NCI-H748 (cell line): ENCODE measurements around the gene ABCD3.
A peak's percentile ranks its signal among the peaks of the same experiment; 100 is the strongest.
"Not testable (repeated sequence)": the region's sequence is repeated elsewhere in the genome, so short reads cannot be mapped to it uniquely, and the experiment has no call there.

Experiments
- DNase-seq: peaks from one replicate; lab custom pipeline; 2025; ENCODE audit not compliant: unreplicated experiment; lab: John Stamatoyannopoulos, UW

Gene ABCD3

GRCh38 chr1:94413311-94413710, 4.9 kb upstream of the ABCD3 start:
- no peak for DNase-seq

GRCh38 chr1:94416901-94417727, 1.1 kb upstream of the ABCD3 start:
- peak; percentile 18 for DNase-seq

GRCh38 chr1:94417728-94417977, 536 bp upstream of the ABCD3 start:
- no peak for DNase-seq

GRCh38 chr1:94418664-94419655, 771 bp downstream of the ABCD3 start:
- DNase-seq = peak; percentile 45

GRCh38 chr1:94422115-94422820, 4.1 kb downstream of the ABCD3 start:
- DNase-seq = no peak

- DNase-seq = peak; percentile 54
These were observed 7.8 kb downstream of the ABCD3 start for GRCh38 chr1:94425821-94426484.

GRCh38 chr1:94426485-94426870, 8.3 kb downstream of the ABCD3 start:
- not testable (repeated sequence) for DNase-seq

- DNase-seq = no peak
These were observed 10.3 kb downstream of the ABCD3 start for GRCh38 chr1:94428441-94428840.

GRCh38 chr1:94428927-94429528, 10.8 kb downstream of the ABCD3 start:
- DNase-seq = not testable (repeated sequence)

GRCh38 chr1:94430066-94430465, 11.9 kb downstream of the ABCD3 start:
- DNase-seq = not testable (repeated sequence)

- DNase-seq = no peak
These were observed 15.7 kb downstream of the ABCD3 start for GRCh38 chr1:94433866-94434265.

GRCh38 chr1:94434365-94435045, 16.3 kb downstream of the ABCD3 start:
- no peak for DNase-seq

GRCh38 chr1:94438692-94439276, 20.6 kb downstream of the ABCD3 start:
- no peak for DNase-seq

- no peak for DNase-seq
These were observed 21.9 kb downstream of the ABCD3 start for GRCh38 chr1:94440088-94440487.

- not testable (repeated sequence) for DNase-seq
These were observed 24.9 kb downstream of the ABCD3 start for GRCh38 chr1:94443067-94443466.

- DNase-seq = not testable (repeated sequence)
These were observed 26.6 kb downstream of the ABCD3 start for GRCh38 chr1:94444819-94445218.

- not testable (repeated sequence) for DNase-seq
These were observed 27.5 kb downstream of the ABCD3 start for GRCh38 chr1:94445733-94446132.

- DNase-seq = not testable (repeated sequence)
These were observed 28.0 kb downstream of the ABCD3 start for GRCh38 chr1:94446177-94446576.

- DNase-seq = not testable (repeated sequence)
These were observed 30.6 kb downstream of the ABCD3 start for GRCh38 chr1:94448741-94449140.
